GM23338 (cell line): ENCODE results near the gene DTHD1.

Experiments
- CTCF ChIP-seq, 2 experiments: fragments of 200-600 bp in 1 of 2; sonication (generic) in 1 of 2; conservative IDR thresholded peaks; 2 replicates each; pipeline versions ENCODE4 v1.5.1 to v1.6.1; 2016 to 2017; ENCODE audit warnings: antibody characterized with exemption in 2 of 2, low read depth in 2 of 2, mild to moderate bottlenecking in 2 of 2, moderate library complexity in 1 of 2
- NANOG ChIP-seq: IDR thresholded peaks from 2 replicates; pipeline ENCODE4 v1.6.1; 2016; ENCODE audit warnings: antibody characterized with exemption, borderline replicate concordance

GRCh38 chr4:36251983-36252382 is 29.4 kb upstream of the DTHD1 start:
- no peak for TF ChIP-seq CTCF (conservative IDR thresholded peaks at IDR 0.05; ENCODE audit: low read depth in 2 of 2)
- TF ChIP-seq NANOG = no peak
